ENCODE results near the gene ASB18.
"Not testable (repeated sequence)": the region's sequence is repeated elsewhere in the genome, so short reads cannot be mapped to it uniquely, and the experiment has no call there.

Gene ASB18, protein sequence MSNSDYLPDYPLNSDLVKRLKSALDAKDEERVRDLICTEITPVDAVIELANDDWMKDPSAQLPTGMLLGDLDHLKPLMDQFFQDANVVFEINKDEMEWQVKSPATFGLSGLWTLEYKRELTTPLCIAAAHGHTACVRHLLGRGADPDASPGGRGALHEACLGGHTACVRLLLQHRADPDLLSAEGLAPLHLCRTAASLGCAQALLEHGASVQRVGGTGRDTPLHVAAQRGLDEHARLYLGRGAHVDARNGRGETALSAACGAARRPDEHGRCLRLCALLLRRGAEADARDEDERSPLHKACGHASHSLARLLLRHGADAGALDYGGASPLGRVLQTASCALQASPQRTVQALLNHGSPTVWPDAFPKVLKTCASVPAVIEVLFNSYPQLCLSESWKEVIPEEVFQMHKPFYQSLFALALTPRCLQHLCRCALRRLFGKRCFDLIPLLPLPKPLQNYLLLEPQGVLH

DNA sequence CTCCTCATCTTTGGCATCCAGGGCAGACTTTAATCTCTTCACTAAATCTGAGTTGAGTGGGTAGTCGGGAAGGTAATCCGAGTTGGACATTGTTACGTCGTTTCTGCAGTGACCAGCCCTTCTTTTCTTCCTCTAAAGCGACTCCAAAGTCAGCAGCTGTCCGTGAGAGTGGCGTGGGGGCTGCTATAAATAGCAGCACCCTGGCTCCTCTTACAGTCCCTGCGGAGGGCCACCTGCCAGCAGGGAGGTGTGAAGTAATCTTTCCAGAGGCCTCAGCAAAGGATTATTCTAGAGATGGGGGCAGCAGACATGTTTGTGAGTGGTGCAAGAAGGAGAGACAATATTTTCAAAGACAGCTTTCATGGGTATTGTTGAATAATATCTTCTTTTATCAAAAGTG is at the start of gene ASB18:
Gene ASB18 (minus strand): TSS at position 151 of the 400 bp plus-strand sequence. CDS start 61 bp downstream, at position 90.
- DNase-seq: no peak

DNA sequence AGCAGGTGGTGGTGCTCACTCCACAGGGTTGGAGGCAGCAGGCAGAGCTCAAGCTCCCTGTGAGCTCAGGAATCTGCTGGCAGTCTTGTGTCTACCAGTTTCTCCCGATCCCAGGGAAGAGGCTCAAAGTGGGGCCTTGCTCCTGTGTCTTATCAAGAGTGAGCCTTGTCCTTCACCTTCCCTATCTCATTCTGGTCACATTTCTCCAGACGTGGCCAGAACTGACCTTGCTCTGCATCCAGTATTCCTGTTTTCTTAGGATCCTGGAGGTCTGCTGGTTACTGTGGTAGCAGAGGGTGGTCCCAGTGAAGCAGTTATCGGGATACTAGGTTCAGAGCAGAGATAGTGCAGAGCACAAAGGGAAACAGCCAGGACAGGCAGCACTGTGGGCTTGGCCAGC is 47.1 kb upstream of the ASB18 start:
- DNase-seq: no peak

DNA sequence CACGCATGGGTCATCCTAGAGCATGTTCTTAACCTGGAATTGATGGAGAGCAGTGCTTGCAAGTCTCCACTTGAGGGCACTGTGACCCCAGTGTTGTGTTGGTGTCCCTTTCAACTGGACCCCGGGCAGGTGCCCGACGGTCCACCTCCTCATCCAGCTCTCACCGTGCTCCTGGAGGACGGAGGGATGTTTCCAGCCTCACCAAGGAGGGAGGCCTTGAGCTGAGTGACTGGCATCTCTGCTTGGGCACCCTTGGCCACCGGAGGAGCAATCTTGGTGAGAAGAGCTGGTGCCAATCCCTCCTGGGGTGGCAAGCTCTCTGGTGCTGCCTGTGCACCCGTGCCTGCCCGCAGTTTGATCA is 45.4 kb upstream of the ASB18 start:
- no peak for DNase-seq

DNA sequence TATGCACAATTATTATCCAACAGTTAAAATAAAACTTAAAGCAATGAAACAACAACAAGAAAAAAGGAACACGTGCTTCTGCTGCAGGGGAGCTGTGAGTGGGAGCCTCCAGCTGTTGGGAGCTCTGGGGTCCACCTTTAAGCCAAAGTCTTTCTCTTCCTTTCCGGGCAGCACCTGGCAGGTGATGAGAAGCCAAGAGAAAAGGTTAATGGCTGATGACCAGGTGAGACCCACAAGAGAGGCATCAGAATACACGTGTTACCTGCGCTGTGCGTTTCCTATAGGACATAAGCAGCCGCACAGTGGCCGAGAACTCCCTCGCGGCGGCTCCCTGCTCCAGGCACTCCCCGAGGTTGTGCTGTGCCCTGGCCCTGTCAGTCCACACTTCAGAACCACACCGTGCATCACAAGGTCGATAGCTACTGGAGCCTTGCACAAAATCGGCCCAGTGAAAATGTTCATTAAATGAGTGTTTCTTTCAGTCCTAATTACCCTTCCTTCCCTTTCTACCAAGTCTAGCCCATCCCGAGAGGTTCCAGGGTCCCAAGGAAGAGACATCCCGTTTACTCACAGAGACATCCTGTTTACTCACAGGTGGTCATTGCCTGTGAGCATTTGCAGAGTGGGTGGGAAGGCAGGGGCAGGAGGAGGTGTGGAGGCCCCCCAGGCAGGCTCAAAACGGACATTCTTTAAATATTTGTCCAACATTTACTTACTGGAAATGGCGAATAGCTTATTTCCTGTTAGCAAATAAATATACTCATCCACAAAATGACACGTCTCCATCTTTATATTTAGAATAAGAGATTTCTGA is 44.9 kb upstream of the ASB18 start:
- no peak for DNase-seq

DNA sequence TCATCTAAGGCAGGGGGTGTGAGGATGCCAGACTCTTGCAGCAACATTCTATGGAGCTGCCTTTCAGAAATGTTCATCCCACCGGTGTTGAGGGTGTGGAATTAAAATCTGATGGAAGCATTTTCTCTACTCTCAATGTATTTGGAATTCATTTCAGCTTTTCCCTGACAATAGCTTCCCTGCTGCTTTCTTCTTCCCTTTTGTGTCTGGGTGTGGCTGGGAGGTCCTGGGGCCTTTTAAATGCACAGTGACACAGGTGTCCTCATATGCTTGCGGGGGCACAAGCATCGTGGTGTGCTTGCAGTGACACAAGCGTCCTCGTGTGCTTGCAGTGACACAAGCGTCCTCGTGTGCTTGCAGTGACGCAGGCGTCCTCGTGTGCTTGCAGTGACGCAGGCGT is 43.4 kb upstream of the ASB18 start:
- DNase-seq: no peak

DNA sequence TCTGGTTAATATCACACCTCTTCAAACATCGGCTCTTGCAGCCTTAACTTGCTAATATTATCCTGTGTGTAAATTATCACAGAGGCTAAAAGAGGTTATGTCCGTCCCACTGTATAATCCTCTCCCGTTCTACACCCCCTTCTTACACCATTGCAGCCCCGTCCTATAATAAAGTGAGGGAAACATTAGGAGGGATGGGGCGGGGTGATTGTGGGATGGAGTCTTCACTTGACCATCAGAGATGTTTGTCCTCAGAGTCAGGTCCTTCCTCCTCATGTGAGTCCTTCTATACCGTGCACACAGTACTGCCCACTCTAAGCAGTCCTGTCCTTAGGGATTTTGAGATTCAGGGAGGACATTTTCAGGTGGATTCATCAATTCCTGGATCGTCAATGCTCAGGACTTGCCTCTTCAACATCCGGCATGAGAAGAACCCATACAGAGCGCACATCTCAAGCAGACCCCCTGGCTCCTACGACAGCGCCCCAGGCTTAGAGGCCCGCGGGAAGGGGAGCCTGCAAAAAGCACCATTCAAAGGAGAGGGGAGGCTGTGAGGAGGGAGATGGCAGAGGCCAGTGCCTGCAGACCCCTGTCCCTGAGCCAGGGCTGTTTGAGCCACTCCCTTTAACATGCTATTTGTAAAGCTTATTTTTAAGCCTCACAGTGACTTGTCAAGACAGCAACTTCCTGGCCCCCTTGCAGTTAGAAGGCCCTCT is 42.8 kb upstream of the ASB18 start:
- no peak for DNase-seq

DNA sequence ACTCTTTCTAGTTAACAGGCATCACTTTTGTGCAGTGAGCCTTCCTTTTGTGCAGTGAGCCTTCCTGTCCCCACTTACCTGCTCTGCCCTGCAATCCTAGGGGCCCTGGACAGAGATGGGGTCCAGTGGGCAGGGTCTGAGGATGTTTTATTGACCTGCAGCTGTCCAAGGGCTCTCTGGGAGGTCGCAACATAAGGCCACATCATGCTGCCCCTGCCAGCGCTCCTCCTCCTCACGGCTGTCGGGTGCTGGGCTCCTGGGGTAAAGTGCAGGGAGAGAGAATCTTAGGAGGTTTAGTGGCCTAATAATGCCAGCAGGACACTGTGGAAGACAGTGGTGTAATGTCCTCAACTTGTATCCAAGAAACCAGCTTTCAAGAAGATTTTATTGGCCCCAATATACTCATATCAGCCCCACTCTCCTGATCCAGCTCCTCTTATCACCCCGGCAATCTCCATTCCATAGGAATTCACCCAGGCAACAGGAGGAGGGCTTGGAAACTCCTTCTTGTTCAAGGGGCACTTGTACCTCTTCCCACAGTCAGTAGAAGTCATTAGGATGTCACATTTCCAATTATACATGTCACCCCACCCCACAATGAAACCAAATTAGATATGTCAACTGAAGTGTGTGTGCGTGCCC is 41.9 kb upstream of the ASB18 start:
- no peak for DNase-seq

DNA sequence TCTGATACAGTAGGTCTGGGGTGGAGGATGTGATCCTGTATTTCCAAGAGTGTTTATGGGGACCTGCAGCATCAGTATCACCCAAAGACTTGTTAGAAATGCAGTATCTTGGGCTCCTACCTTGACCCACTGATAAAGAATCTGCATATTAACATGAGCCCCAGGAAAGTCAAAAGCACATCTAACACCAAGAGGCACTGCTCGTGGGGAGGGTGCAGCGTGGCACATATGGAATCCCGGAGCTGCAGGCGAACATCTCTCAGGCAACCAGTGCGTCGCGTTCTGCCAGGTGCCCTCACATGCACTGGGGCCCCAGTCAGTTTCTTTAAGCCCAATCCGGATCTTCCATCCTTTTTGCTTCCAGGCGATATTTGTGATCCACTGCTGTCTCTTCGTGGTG is 41.3 kb upstream of the ASB18 start:
- no peak for DNase-seq

DNA sequence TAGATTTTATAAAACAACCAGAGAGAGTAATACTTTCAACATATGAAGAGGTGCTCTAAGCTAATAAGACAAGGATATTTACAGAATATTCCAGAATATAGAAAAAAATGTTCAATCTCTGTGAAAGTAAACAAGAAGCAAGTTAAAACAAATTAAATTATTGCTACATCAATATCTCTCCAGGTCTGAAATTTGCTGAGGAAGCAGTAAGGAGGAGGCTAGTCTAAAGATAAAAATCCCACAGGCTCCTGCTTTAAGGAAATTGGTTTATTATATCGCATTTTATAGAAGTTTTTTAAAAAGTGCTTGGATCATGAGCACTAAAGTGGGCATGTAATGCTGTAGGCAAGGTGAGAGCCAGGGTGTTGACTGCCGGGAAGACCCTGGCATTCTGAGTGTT is 39.7 kb upstream of the ASB18 start:
- DNase-seq: no peak

DNA sequence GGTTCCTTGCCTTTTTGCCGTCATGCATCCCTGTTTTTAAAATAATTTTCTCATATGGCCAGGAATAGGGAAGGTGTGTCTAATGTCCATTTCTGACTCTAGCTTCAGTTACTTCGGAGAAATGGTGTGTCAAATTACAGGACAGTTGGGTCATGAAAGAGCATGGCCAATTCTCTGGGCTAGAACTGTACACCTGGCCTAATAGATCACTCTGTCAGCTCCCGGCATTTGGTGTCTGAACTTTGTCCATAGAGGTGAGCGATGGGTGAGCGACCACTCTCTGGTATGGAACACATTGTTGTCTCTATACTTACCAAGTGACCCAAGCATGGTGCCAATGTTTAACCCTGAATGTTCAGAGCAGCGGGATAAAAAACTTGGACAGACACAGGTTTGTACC is 38.3 kb upstream of the ASB18 start:
- DNase-seq: no peak

DNA sequence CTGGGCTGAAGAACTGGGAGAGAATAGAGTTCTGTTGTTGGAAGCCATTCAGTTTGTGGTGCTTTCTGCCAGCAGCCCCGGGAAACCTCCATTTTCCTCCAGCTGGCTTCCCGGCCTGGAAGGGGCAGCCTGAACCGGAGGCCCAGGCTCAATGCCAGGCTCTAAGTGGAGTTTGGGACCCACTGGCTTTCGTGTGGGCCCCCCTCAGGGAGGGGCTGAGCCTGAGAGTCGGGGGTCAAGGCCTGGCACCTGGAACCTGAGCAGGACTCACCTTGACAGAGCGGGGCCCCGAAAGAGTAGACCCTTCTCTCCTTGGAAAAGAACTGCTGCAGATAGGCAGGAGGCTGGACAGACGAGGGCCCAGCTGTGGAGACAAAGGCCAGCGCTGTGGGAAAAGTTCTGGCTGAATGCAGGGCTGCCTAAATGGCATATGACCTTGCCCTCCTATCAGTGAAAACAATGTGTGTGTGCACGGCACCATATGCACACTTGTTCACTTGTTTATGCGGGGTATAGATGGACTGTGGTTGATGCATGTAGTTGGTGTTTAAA is 34.8 kb upstream of the ASB18 start:
- no peak for DNase-seq

DNA sequence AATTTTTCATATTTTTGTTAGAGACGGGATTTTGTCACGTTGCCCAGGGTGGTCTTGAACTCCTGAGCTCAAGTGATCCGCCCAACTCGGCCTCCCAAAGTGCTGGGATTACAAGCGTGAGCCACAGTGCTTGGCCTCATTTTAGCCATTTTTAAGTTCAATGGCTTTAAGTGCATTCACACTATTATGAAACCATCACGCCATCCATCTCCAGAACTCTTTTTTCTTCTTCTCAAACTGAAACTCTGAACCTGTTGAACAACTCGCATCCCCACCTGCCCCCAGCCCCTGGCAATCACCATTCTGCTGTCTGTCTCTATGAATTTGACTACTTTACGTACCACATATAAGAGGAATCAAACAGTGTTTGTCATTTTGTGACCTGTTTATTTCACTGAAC is 31.3 kb upstream of the ASB18 start:
- DNase-seq: no peak

DNA sequence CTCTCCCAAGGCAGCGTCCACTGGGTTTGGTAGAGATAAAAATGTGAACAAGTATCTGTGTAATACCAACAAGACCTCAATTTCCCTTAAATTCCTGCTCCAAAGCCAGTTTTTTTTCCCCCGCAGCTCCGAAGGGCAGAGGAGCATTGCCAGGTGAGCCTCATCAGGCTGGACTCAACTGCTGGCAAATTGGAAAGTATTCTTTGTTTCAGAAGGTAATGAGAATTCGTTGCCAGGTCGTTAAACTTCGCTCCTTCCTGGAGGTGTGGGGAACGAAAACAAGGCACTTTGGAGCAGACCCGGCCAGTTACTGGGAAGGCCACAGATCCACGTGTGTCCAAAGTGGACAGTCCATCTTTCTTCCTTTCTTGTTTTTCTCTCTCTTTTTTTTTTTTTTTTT is 30.4 kb upstream of the ASB18 start:
- no peak for DNase-seq

DNA sequence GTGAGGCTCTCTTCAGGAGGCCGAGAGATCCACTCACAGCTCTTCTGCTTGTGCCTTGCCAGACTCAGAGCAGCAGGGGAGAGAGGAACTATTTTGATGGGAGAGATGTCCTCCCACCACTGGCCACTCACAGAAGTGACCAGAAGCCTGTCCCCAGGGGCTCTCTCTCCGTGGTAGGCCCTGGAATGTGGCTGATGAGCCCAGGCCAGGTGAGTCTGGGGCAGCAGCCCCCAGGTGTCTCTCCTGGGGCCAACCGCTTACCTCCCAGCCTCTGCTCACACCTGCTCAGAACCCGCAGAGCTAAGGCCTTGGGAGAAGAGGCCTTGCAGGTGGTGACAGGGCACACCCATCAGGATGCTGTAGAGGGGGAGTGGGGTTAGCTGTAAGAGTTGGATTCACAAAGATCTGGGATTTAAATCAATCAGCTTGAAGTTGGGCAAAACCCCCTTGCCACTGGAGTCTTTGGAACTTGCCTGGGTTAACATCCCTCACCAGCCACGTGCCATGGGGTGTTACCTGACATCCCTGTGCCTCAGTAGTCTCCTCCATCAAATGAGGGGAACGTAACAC is 29.1 kb upstream of the ASB18 start:
- DNase-seq: no peak

DNA sequence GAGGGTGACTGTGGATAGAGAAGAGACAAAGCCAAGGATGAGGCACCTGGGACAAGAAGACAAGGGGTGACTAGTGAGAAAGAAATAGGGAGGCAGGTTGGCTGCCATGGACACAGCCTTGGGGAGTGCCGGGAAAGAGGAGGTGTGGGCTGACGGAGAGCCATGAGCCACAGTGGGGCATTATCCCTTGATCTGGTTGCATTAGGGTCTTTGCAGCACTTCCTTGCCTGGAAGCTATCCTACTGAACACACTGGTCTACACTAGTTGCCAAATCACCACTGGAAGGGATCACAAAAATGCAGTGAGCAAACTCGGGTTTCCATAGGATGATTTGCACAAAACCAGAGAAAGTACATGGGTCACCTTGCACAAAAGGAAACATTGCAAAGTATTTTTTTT is 27.7 kb upstream of the ASB18 start:
- DNase-seq: no peak

DNA sequence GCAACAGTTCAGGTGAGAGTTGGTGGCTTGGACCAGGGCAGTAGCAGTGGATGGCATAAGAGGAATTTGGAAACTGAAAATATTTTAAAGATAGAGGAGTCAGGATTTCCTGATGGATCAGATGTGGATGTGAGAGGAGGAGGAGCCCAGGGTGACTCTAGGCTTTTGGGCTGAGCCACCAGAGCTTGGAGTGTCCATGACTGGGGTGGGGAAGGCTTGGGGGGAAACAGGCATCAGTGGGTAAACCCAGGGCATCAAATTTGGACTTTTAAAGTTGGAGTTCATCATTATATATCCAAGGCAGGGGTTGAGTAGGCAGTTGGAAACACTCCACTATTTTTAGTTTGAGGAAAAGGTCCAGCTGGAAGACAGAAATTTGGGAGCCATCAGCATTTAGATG is 27.3 kb upstream of the ASB18 start:
- no peak for DNase-seq

DNA sequence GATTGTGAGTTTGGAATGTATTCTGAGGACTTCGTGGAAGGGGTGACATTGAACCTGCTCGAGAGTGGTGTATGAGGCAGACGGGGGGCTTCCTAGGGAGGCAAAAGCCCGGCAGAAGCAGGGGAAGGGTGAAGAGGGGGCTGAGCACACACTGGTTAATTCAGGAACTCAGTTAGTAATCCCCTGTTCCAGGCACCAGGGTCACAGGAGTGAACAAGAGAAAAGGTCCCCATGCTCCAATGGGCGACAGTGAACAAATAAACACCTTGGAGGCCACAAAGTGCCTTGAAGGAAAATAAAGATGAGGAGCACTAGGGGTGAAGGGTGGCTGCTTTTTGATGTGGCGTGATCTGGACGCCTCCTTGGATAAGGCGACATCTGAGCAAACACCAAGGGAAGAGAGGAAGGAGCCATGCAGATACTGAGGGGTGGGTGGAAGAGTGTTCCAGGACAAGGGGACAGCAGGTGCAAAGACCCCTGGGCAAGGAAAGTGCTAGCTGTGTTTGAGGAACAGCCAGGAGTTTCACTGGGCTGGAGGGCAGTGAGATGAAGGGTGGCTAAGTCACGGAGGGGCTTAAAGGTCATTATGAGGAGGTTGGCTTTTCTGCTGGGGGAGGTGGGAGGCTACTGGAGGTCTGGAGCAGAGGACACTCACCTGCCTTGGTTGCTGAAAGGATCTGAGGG is 26.7 kb upstream of the ASB18 start:
- DNase-seq: no peak

DNA sequence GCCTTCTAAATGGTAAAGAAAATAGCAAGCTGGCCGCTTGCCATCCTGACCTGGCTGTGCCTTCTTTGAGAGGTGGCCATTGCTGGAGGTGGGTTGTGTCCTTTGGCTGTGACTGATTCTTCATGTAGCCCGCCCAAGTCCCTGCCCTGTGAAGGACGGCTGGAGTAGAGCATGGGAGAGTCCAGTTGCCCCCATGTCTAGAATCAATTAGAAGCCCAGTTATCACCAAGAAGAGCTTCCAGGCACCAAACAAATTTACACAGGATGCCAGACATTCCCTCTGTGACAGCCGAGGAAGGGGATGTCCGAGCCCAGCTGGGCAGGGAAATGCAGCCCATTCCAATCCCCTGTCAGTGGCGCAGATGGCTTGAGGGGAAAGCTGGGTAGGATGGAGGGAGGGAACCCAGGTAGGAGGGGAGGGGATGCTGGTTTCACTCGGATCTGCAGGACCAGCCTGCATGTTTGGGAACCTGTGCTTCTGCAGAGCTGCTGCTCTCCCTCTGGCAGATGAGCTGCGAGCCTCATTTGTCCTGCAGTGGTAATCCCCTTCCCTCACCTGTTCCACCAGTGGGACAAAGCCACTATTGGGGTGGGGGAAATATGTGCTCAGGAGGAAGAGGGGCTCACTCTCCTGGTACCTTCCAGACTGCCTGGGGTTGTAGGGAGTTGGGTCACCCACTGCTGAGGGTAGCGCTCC is 25.7 kb upstream of the ASB18 start:
- DNase-seq: no peak

DNA sequence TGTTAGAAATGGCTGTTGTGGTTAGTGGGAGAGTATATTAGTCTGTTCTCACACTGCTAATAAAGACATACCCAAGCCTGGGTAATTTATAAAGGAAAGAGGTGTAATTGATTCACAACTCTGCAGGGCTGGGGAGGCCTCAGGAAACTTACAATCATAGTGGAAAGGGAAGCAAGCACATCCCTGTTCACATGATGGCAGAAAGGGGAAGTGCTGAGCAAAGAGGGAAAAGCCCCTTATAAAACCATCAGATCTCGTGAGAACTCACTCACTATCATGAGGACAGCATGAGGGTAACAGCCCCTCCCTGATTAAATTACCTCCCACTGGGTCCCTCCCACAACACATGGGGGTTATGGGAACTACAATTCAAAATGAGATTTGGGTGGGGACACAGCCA is 24.2 kb upstream of the ASB18 start:
- DNase-seq: not testable (repeated sequence)

DNA sequence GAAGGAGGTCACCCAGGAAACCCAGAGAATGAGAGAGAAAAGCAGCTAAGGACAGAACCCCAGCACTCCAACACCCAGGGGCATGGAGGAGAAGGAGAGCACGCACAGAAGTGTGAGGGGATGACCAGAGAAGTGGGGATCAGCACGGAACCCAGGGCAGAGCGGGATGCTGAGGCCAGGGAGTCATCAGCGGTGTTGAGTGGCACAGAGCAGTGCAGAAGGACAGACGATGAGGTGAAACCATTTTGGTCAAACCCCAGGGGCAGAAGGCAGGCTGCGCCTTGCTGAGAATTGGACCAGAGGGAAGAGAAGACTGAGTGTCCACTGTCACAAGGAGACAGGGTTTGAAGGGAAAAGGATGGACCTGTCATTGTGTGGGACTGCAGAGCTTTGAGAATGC is 23.4 kb upstream of the ASB18 start:
- DNase-seq: no peak

DNA sequence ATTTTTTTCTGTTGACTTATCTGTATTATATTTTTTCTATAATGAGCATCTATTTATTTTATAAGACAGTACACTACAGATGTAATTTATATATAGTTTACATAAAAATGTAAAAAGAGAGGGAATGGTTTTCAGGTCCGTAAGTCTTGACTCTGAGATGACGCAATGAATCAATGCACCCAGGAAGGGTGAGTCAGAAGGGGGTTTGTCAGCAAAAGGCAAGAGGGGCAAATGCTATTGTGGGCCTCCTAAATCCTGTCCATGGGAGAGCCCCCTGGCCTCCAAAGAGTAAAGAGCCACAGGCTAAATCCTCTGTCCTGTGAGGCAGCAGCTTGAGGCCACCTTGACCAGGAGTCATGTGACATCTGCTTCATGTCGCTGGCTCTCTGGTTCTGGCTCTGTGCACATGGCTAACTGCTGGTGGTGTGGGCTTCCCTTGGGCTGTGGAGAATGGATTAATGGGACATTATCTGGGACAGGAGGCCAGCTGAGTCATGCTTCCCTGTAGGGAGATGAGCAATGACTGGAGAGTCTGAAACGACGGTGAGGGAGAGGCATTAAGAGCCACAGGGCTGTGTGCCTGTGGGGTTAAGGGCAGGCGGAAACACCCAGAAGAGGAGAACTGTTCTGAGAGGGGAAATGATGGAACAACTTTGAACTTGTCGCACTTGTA is 22.8 kb upstream of the ASB18 start:
- no peak for DNase-seq

All from left hindlimb (tissue), 1 donor.